GM10266 (cell line): Measurements from ENCODE around the gene ENOSF1.
"Not testable (repeated sequence)": the region's sequence is repeated elsewhere in the genome, so short reads cannot be mapped to it uniquely, and the experiment has no call there.

Experiments used
- DNase-seq: peaks from one replicate; pipeline ENCODE4 v3.0.0; 2012; ENCODE audit errors: extremely low spot score
- TF ChIP-seq, protein P1 (sequence below): IDR thresholded peaks from 2 replicates; pipeline ENCODE4 v1.5.1; 2012; ENCODE audit warnings: mild to moderate bottlenecking, low read depth; ENCODE audit not compliant: control insufficient read depth, insufficient read depth; ENCODE audit errors: missing control alignments

Gene ENOSF1, protein sequence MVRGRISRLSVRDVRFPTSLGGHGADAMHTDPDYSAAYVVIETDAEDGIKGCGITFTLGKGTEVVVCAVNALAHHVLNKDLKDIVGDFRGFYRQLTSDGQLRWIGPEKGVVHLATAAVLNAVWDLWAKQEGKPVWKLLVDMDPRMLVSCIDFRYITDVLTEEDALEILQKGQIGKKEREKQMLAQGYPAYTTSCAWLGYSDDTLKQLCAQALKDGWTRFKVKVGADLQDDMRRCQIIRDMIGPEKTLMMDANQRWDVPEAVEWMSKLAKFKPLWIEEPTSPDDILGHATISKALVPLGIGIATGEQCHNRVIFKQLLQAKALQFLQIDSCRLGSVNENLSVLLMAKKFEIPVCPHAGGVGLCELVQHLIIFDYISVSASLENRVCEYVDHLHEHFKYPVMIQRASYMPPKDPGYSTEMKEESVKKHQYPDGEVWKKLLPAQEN

DNA sequence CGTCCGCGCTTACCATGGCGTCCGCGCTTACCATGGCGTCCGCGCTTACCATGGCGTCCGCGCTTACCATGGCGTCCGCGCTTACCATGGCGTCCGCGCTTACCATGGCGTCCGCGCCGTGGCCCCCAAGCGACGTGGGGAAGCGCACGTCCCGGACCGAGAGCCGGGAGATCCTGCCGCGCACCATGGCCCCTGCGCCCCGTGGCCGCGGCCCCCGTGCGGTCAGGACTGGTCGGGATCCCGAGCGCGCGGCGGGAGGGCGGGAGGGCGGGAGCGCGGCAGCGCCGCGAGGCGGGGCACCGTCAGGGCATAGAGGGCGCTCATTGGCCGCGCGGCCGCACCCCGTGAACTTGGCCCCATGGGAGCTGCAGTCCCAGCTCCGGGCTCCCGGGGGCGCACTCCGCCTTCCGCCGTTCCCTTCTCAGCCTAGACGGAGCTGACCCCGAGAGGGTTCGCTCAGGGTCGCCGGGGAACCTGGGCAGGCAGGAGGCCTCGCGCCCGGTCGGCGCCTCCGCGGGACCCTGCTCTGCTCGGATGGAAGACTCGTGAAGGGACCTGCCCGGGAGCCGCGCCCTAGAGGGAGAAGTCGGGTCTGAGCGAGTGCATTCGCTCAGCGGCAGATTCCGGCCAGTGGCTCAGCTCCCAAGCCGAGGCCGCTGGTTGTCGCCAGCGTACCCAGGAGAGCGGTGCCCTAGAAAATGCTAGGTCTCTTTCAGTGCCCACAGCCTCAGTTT is at the start of gene ENOSF1:
Gene ENOSF1 (minus strand): TSS at position 230 of the 734 bp plus-strand sequence. CDS start 43 bp downstream, at position 187.
- DNase-seq: peak; percentile 92
- TF ChIP-seq, protein P1, sequence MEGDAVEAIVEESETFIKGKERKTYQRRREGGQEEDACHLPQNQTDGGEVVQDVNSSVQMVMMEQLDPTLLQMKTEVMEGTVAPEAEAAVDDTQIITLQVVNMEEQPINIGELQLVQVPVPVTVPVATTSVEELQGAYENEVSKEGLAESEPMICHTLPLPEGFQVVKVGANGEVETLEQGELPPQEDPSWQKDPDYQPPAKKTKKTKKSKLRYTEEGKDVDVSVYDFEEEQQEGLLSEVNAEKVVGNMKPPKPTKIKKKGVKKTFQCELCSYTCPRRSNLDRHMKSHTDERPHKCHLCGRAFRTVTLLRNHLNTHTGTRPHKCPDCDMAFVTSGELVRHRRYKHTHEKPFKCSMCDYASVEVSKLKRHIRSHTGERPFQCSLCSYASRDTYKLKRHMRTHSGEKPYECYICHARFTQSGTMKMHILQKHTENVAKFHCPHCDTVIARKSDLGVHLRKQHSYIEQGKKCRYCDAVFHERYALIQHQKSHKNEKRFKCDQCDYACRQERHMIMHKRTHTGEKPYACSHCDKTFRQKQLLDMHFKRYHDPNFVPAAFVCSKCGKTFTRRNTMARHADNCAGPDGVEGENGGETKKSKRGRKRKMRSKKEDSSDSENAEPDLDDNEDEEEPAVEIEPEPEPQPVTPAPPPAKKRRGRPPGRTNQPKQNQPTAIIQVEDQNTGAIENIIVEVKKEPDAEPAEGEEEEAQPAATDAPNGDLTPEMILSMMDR: peak; percentile 87

DNA sequence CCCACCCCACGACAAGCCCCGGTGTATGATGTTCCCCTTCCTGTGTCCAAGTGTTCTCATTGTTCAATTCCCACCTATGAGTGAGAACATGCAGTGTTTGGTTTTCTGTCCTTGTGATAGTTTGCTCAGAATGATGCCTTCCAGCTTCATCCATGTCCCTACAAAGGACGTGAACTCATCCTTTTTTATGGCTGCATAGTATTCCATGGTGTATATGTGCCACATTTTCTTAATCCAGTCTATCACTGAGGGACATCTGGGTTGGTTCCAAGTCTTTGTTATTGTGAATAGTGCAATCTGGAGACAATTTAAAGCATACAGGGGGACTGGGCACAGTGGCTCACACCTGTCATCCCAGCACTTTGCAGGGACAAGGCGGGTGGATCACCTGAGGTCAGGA is 47.4 kb upstream of the ENOSF1 start:
- not testable (repeated sequence) for DNase-seq

DNA sequence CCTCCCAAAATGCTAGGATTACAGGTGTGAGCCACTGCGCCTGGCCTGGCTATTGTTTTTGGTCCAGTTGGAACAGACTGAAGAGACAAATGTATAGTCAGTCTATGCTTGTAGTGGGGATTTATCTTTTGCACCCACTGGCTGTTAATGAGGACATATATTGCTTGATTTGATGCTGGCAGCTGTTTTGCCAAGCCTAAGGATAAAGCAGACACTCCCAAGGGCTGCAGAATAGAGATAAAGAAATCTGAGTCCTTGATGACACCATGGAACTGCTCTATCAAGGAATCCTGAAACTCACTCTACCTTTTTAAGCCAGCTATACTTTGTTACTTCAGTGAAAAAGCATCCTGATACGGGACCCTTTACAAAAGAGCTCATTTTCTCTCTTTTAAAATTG is 43.1 kb upstream of the ENOSF1 start:
- TF ChIP-seq, protein P1: no peak
- no peak for DNase-seq

DNA sequence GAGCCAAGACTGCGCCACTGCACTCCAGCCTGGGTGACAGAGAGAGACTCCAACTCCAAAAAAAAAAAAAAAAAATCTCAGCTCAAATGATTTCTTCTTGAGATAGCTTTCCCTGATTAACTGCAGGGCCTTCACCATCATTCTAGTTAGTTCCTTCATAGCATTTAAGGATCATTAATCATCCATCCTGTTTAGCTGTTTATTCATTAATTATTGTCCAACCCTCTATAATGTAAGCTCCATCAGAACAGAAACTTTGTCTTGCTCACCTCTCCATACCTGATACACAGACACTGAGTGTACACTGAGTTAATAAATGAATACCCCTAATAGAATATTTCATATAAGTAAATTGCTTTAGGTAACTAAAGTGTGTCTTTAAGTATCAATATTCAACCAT is 42.2 kb upstream of the ENOSF1 start:
- DNase-seq: no peak
- TF ChIP-seq, protein P1: no peak

DNA sequence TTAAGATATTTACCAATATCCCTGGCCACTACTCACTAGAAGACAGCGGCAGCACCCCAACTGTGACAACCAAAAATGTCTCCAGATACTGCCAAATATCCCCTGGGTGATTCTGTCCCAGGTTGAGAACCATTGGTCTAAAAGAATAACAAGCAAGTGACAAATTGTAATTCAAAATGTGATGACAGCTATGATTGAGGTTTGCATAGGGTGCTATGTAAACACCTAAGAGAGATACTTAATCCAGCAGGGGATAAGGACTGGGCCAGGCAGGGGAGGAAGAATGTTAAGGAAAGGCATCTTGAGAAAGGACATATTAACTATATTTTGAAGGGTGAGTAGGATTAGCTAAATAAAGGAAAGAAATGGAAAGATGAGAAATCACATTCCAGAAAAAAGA is 38.0 kb upstream of the ENOSF1 start:
- TF ChIP-seq, protein P1: no peak
- DNase-seq: no peak

DNA sequence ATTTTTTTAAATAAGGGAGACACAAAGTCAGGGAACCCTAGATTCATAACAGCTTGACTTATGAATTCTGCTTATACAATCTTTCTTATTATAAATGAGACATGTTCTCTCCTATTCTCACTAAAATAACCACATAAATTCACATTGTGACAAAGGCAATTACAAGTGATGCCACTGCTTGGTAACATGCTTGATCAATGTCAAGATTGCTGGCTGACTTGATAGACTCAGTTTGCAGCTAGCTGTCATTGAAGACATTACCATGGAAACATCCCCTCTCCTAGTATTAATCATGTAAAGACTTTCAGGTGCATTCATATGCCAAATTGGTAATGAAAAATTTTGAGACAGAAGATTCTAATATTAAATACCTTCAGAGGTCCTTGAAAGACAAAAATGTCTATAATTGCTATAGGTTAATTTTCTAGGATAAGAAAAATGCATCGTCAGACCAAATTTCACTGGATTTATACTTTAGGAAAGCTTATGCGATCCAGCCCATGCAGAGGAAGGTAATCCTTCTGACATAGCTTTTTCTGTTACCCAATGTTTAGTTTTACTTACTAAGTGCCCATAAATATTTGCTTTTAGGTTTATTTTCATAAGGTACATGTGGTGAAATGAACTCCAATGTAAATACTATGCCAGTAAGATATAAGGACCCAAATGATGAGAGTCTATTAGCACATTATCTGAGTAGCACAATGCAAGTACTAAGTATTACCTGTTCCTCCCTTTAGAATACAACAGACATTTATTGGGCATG is 32.6 kb upstream of the ENOSF1 start:
- TF ChIP-seq, protein P1: no peak
- DNase-seq: no peak

DNA sequence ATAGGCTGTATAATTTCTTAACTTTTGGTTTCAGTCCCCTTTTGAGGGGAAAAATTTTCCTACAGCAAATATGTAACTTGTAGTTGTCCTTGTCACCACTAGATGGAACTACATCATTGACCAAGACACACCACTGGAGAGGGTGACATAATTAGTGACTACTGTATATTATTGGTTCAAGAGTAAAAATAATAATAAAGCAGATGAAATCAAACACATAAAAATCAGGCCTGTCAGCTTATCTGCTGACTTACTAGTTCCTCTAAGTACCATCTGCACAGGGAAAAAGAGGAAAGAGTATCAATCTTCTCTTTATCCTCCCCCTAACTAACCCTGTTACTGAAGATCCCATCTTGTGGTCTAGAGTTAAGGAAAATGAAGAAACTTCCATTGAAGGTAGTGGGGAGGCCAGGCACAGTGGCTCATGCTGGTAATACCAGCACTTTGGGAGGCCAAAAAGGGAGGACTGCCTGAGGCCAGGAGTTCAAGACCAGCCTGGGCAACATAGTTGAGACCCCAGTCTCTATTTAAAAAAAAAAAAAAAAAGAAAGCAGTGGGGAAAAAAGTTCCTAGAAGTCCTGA is 29.6 kb upstream of the ENOSF1 start:
- peak; percentile 57 for DNase-seq
- TF ChIP-seq, protein P1: peak; percentile 63
